CD8-positive, alpha-beta memory T cell (primary cell): ENCODE results near the gene TMEM150B. TPM values are rescaled to one million over a fixed set of nuclear protein-coding genes. Genes with fewer than 3 reads are reported as not detected.

ENCODE experiments used
- CTCF ChIA-PET: fragments of 350-600 bp; sonication (Branson Sonifier 250); formaldehyde crosslinking; loops from one replicate; lab custom pipeline; 2021; ENCODE audit warnings: antibody characterized with exemption; lab: Charles Lee
- POLR2A ChIA-PET: fragments of 350-600 bp; sonication (Branson Sonifier 250); formaldehyde crosslinking; loops from one replicate; lab custom pipeline; 2021; ENCODE audit warnings: antibody characterized with exemption; lab: Charles Lee
- DNase-seq, 5 donors: peaks; one replicate each; pipeline versions ENCODE4 v3.0.0 to v3.0.0-alpha.2; 2020 to 2022; ENCODE audit warnings: mixed read lengths in 1 of 5
- H3K27ac ChIP-seq: one replicate; pipeline ENCODE4 v1.7.0; 2013; ENCODE audit warnings: low read depth, mild to moderate bottlenecking, low read length, moderate library complexity
- H3K27me3 ChIP-seq: 2 replicates; pipeline ENCODE4 v1.7.0; 2013; ENCODE audit warnings: low read length, mild to moderate bottlenecking; ENCODE audit not compliant: insufficient read depth, poor library complexity, severe bottlenecking
- H3K36me3 ChIP-seq: 2 replicates; pipeline ENCODE4 v1.7.0; 2013; ENCODE audit warnings: mild to moderate bottlenecking, low read length, moderate library complexity; ENCODE audit not compliant: insufficient read depth
- H3K4me1 ChIP-seq: 2 replicates; pipeline ENCODE4 v1.7.0; 2013; ENCODE audit warnings: mild to moderate bottlenecking, low read length, moderate library complexity; ENCODE audit not compliant: insufficient read depth
- H3K4me3 ChIP-seq: 2 replicates; pipeline ENCODE4 v1.7.0; 2013; ENCODE audit warnings: mild to moderate bottlenecking, low read length
- H3K9me3 ChIP-seq: 2 replicates; pipeline ENCODE4 v1.7.0; 2013; ENCODE audit warnings: mild to moderate bottlenecking, low read length
- H3K27ac Mint-ChIP-seq, 8 donors: one replicate each; pipeline ENCODE4 v1.8.0; 2020 to 2021; ENCODE audit warnings: mixed read lengths in 8 of 8, mild to moderate bottlenecking in 6 of 8, inconsistent platforms in 3 of 8, moderate library complexity in 3 of 8
- H3K27me3 Mint-ChIP-seq, 2 donors: one replicate each; pipeline ENCODE4 v1.8.0; 2020 to 2021; ENCODE audit warnings: mixed read lengths in 2 of 2, mild to moderate bottlenecking in 1 of 2, moderate library complexity in 1 of 2
- H3K36me3 Mint-ChIP-seq, 3 donors: one replicate each; pipeline ENCODE4 v1.8.0; 2020 to 2021; ENCODE audit warnings: mixed read lengths in 3 of 3, inconsistent platforms in 1 of 3, mild to moderate bottlenecking in 1 of 3
- H3K4me1 Mint-ChIP-seq, 3 donors: one replicate each; pipeline ENCODE4 v1.8.0; 2020 to 2021; ENCODE audit warnings: mixed read lengths in 3 of 3, inconsistent platforms in 1 of 3, mild to moderate bottlenecking in 1 of 3
- H3K4me3 Mint-ChIP-seq, 7 donors: one replicate each; pipeline ENCODE4 v1.8.0; 2020 to 2021; ENCODE audit warnings: mixed read lengths in 7 of 7, mild to moderate bottlenecking in 6 of 7, moderate library complexity in 4 of 7, inconsistent platforms in 2 of 7
- H3K9me3 Mint-ChIP-seq, 5 donors: one replicate each; pipeline ENCODE4 v1.8.0; 2020 to 2022; ENCODE audit warnings: mixed read lengths in 5 of 5, mild to moderate bottlenecking in 3 of 5, moderate library complexity in 2 of 5, inconsistent platforms in 1 of 5
- polyA plus RNA-seq: library from polyadenylated mRNA; unstranded; fragments of 300-500 nt; fragmentation: Illumina TruSeq; gene quantifications from one replicate; pipeline ENCODE4 v1.2.3, GENCODE V29; 2021
- total RNA-seq, 2 experiments: library from RNA; stranded (reverse); gene quantifications; one replicate each; pipeline ENCODE4 v1.2.3, GENCODE V29; 2021

TMEM150B gene
- total and polyA plus RNA-seq, 3 experiments from 2014 or later, result 0.53 TPM; not detected in 2

- Histone ChIP-seq H3K36me3 (no peaks in the 10 kb centered on the region), H3K9me3 (no peaks in the 10 kb centered on the region), H3K27ac (no peak overlapping the region), H3K27me3 (no peaks in the 10 kb centered on the region), H3K4me3 (no peak overlapping the region), H3K4me1 (peaks cover 14% of the 10 kb centered on the region)
- H3K27ac Mint-ChIP-seq, result peak overlapping the region in 6 of 8 donors; percentile 21 to 98 (median 84)
- H3K4me3 Mint-ChIP-seq, result peak overlapping the region in 2 of 7 donors; percentile 5 to 20
- no peaks in the 10 kb centered on the region for H3K36me3 Mint-ChIP-seq
- no peaks in the 10 kb centered on the region for H3K9me3 Mint-ChIP-seq
- DNase-seq, result no peak
- peaks cover 13 to 18% (median 14%) of the 10 kb centered on the region in 3 donors for H3K4me1 Mint-ChIP-seq
- POLR2A ChIA-PET, result no interaction called here
- H3K27me3 Mint-ChIP-seq, result peaks cover 0 to 2% of the 10 kb centered on the region in 2 donors
- CTCF ChIA-PET, result interaction anchor here (2.8 to 4.1 kb wide), 2 partner anchors 38 to 84 kb away, joined by 22 to 28 read pairs; partner anchors contain the start of genes KMT5C and TMEM238
These were observed 25.1 kb downstream of the TMEM150B start for GRCh38 chr19:55299991-55300390.

DNA sequence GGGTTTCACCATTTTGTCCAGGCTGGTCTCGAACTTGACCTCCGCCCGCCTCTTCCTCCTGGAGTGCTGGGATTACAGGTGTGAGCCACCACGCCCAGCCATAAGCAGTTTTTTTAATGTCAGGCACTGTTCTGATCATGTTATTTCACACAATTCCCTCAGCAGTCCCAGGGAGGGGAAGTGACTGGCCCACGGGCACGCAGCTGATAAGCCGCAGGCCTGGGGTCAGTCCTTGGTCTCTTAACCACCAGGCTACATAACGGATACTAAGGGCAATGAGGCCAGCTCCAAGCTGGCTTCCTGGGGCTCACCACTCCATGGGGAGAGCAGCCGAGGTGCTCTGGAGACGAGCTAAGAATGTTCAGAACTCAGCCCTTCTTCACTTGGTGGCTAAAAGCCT lies 27.9 kb downstream of the TMEM150B start:
- Mint-ChIP-seq H3K4me3 (no peak overlapping the region), H3K27ac (peak overlapping the region in 4 of 8 donors; percentile 60 to 90 (median 66)), H3K27me3 (peaks cover 0 to 2% of the 10 kb centered on the region in 2 donors), H3K36me3 (no peaks in the 10 kb centered on the region), H3K9me3 (no peaks in the 10 kb centered on the region), H3K4me1 (peaks cover 13 to 18% (median 14%) of the 10 kb centered on the region in 3 donors)
- Histone ChIP-seq H3K27me3 (no peaks in the 10 kb centered on the region), H3K36me3 (no peaks in the 10 kb centered on the region), H3K9me3 (no peaks in the 10 kb centered on the region), H3K27ac (no peak overlapping the region), H3K4me3 (no peak overlapping the region), H3K4me1 (peaks cover 12% of the 10 kb centered on the region)
- ChIA-PET CTCF (no interaction called here), POLR2A (no interaction called here)
- no peak for DNase-seq

- H3K36me3 Mint-ChIP-seq, result no peaks in the 10 kb centered on the region
- H3K9me3 Mint-ChIP-seq, result no peaks in the 10 kb centered on the region
- DNase-seq, result no peak
- peaks cover 4 to 10% (median 10%) of the 10 kb centered on the region in 3 donors for H3K4me1 Mint-ChIP-seq
- no peak overlapping the region for H3K4me3 Mint-ChIP-seq
- H3K27ac Mint-ChIP-seq, result no peak overlapping the region
- POLR2A ChIA-PET, result no interaction called here
- CTCF ChIA-PET, result interaction anchor here (0.8 kb wide), 1 partner anchor 13 kb away, joined by 3 read pairs; no protein-coding TSS in a partner anchor
- H3K27me3 Mint-ChIP-seq, result peaks cover 0 to 2% of the 10 kb centered on the region in 2 donors
- Histone ChIP-seq H3K4me1 (peaks cover 6% of the 10 kb centered on the region), H3K27me3 (no peaks in the 10 kb centered on the region), H3K4me3 (no peak overlapping the region), H3K27ac (no peak overlapping the region), H3K9me3 (no peaks in the 10 kb centered on the region), H3K36me3 (no peaks in the 10 kb centered on the region)
These were observed 35.9 kb downstream of the TMEM150B start for GRCh38 chr19:55289117-55289796.

GRCh38 chr19:55287361-55288079 lies 37.6 kb downstream of the TMEM150B start:
- ChIA-PET POLR2A (no interaction called here), CTCF (interaction anchor here (1.0 to 1.1 kb wide), 2 partner anchors 14 to 216 kb away, joined by 3 read pairs; no protein-coding TSS in a partner anchor)
- no peak overlapping the region for H3K27ac Mint-ChIP-seq
- peak overlapping the region in 1 of 7 donors; percentile 24 for H3K4me3 Mint-ChIP-seq
- DNase-seq, result no peak
- Histone ChIP-seq H3K9me3 (no peaks in the 10 kb centered on the region), H3K4me3 (no peak overlapping the region), H3K4me1 (peaks cover 11% of the 10 kb centered on the region), H3K27ac (no peak overlapping the region), H3K36me3 (no peaks in the 10 kb centered on the region), H3K27me3 (no peaks in the 10 kb centered on the region)
- H3K9me3 Mint-ChIP-seq, result no peaks in the 10 kb centered on the region
- no peaks in the 10 kb centered on the region for H3K36me3 Mint-ChIP-seq
- peaks cover 13 to 22% (median 21%) of the 10 kb centered on the region in 3 donors for H3K4me1 Mint-ChIP-seq
- H3K27me3 Mint-ChIP-seq, result peaks cover 0 to 2% of the 10 kb centered on the region in 2 donors

DNA sequence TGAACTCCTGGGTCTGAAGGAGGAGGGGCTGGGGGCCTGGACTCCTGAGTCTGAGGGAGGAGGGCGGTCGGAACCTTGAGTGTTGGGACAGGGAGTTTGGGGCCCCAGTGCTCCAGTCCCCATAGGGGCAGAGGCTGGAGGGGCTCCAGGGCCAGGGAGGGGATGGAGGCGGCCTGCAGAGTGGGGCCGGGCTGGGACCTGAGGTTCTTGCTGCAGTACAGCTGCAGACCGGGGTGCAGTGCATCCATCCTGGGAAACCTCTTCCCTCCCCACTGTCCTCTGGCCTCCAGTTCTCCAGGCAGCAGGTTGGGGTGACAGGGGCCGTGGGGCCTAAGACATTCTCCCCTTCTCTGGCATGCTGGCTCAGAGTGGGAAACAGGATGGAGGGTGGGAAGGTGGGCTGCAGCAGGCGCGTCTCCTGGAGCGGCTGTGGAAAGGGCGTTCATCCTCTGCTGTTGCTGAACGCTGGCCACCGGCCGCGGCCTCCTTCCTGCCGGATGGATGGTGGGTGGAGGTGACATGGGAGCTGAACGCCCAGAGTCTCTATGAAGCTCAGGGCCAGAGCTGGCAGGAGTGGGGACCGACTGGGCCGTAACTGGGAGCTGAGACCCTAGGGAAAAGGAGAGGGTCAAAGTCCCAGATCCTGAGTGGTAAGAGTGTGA lies 39.8 kb downstream of the TMEM150B start:
- no peaks in the 10 kb centered on the region for H3K9me3 Mint-ChIP-seq
- no peaks in the 10 kb centered on the region for H3K27me3 ChIP-seq
- peak overlapping the region in 4 of 7 donors; percentile 51 to 55 (median 53) for H3K4me3 Mint-ChIP-seq
- ChIA-PET POLR2A (no interaction called here), CTCF (no interaction called here)
- H3K27me3 Mint-ChIP-seq, result peaks cover 0 to 3% of the 10 kb centered on the region in 2 donors
- no peak for DNase-seq
- no peaks in the 10 kb centered on the region for H3K36me3 ChIP-seq
- peaks cover 13% of the 10 kb centered on the region for H3K4me1 ChIP-seq
- peaks cover 18 to 29% (median 26%) of the 10 kb centered on the region in 3 donors for H3K4me1 Mint-ChIP-seq
- no peak overlapping the region for H3K4me3 ChIP-seq
- no peak overlapping the region for H3K27ac ChIP-seq
- peak overlapping the region in 6 of 8 donors; percentile 42 to 89 (median 72) for H3K27ac Mint-ChIP-seq
- H3K36me3 Mint-ChIP-seq, result no peaks in the 10 kb centered on the region
- no peaks in the 10 kb centered on the region for H3K9me3 ChIP-seq

DNA sequence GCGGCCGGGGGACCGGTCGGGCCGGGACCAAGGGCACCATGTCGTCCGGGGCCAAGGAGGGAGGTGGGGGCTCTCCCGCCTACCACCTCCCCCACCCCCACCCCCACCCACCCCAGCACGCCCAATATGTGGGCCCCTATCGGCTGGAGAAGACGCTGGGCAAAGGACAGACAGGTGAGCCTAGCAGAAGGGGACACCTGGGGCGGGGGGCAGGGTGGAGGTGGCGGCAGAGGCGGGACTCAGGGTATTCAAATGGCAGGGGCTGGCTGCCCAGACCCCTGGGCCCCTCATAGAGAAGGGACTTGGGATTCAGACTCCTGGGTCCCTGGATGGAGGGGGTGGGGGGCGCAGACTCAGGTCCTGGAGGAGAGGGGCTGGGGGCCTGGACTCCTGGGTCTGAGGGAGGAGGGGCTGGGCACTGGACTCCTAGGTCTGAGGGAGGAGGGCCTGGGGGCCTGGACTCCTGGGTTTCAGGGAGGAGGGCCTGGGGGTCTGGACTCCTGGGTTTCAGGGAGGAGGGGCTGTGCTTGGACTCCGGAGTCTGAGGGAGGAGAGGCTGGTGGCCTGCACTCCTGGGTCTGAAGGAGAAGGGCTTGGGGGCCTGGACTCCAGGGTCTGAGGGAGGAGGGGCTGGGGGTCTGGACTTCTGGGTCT lies 40.6 kb downstream of the TMEM150B start:
- Histone ChIP-seq H3K36me3 (no peaks in the 10 kb centered on the region), H3K9me3 (no peaks in the 10 kb centered on the region), H3K4me1 (peaks cover 15% of the 10 kb centered on the region), H3K27me3 (no peaks in the 10 kb centered on the region), H3K27ac (peak overlapping the region; percentile 16), H3K4me3 (no peak overlapping the region)
- Mint-ChIP-seq H3K9me3 (no peaks in the 10 kb centered on the region), H3K4me1 (peaks cover 27 to 37% (median 33%) of the 10 kb centered on the region in 3 donors), H3K36me3 (peaks cover 0 to 4% (median 0%) of the 10 kb centered on the region in 3 donors), H3K4me3 (peak overlapping the region in 5 of 7 donors; percentile 51 to 75 (median 55)), H3K27ac (peak overlapping the region in 7 of 8 donors; percentile 37 to 89 (median 75)), H3K27me3 (peaks cover 0 to 5% of the 10 kb centered on the region in 2 donors)
- ChIA-PET CTCF (no interaction called here), POLR2A (no interaction called here)
- DNase-seq, result no peak

DNA sequence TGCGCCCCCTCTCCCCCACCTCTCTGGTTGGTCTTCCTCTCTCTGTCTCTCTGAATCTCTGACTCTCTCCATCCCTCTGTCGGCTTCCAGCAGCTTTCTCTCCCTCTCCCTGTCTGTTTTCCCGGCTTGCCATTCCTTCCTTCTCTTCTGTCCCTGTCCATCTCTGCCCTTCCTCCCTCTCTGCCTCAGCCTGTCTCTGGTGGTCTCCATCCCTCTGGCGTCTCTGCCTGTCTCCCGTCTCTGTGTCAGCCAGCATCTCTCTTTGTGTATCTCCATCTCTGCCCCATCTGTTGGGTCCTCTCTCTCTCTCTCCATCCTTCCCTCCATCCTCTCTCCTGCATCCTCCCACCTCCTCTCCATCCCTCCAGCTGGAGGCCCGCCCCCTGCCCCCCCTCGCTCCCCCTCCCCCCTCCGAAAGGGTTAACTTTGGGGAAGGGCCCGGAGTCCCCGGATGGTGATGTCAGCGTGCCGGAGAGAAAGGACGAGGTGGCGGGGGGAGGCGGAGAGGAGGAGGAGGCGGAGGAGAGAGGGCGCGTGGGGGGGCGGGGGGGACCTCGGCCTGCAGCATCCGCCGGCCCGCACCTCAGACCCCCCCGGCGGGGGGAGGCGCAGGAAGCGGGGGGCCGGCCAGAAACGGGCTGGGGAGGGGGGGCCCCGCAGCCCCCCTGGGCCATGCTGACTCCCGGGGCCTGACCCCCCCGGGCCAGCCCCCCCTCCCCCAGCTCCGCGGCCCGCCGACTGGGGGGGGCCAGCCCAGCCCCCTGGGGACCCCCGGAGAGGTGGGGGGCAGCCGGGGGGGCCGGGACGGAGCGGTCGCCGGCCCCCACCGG lies 41.4 kb downstream of the TMEM150B start, which contains the start of gene BRSK1:
TSS of gene BRSK1 (plus strand) at position 450 of the 830 bp plus-strand sequence. CDS start 446 bp downstream, outside the sequence.
- peaks cover 22% of the 10 kb centered on the region for H3K4me1 ChIP-seq
- Mint-ChIP-seq H3K4me1 (peaks cover 30 to 44% (median 38%) of the 10 kb centered on the region in 3 donors), H3K27ac (peak within 1 kb of the TSS; percentile 15 to 93 (median 87)), H3K9me3 (no peaks in the 10 kb centered on the region), H3K4me3 (peak within 1 kb of the TSS; percentile 37 to 77 (median 63)), H3K36me3 (peaks cover 0 to 4% (median 0%) of the 10 kb centered on the region in 3 donors), H3K27me3 (peaks cover 0 to 5% of the 10 kb centered on the region in 2 donors)
- CTCF ChIA-PET, result interaction anchor here (1.2 kb wide), 1 partner anchor 7 kb away, joined by 3 read pairs; no protein-coding TSS in a partner anchor
- H3K36me3 ChIP-seq, result no peaks in the 10 kb centered on the region
- DNase-seq, result peak; percentile 25 to 73 (median 34)
- H3K9me3 ChIP-seq, result no peaks in the 10 kb centered on the region
- H3K27me3 ChIP-seq, result no peaks in the 10 kb centered on the region
- POLR2A ChIA-PET, result interaction anchor here (1.5 kb wide), 1 partner anchor 29 kb away, joined by 3 read pairs; no protein-coding TSS in a partner anchor
- peak within 1 kb of the TSS; percentile 16 for H3K27ac ChIP-seq
- H3K4me3 ChIP-seq, result no peak within 1 kb of the TSS
